Measurements from ENCODE around the gene RLBP1.
"Not testable (repeated sequence)": the region's sequence is repeated elsewhere in the genome, so short reads cannot be mapped to it uniquely, and the experiment has no call there.

RLBP1 gene

DNA sequence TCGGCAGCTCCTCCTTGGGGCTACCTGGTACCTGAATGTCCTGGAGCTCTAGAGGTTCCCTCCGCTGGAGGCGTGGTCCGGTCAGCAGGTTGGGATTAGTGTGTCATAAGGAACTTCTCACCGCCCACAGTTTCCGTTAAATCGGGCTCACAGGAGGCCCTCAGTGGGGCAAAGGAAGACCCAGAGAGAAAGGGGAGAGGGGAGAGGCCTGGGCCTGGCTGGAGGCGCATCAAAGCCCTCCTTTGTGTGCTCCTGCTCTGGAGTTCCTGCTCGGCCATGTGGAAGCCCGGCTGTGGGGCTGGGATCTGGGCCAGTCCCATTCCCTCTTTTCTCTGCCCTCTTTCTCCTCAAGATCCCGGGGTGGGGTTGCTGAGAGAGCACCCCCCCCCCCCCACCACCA lies at the start of gene RLBP1:
RLBP1 (minus strand) TSS at position 37 of the 400 bp plus-strand sequence. CDS start 2,604 bp downstream, outside the sequence.
- peak in 36 of 56 donors; percentile 6 to 70 (median 37) for DNase-seq

DNA sequence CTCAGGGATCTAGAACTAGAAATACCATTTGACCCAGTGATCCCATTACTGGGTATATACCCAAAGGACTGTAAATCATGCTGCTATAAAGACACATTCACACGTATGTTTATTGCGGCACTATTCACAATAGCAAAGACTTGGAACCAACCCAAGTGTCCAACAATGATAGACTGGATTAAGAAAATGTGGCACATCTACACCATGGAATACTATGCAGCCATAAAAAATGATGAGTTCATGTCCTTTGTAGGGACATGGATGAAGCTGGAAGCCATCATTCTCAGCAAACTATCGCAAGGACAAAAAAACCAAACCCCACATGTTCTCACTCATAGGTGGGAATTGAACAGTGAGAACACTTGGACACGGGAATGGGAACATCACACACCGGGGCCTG lies 28.8 kb upstream of the RLBP1 start:
- DNase-seq: not testable (repeated sequence)

DNA sequence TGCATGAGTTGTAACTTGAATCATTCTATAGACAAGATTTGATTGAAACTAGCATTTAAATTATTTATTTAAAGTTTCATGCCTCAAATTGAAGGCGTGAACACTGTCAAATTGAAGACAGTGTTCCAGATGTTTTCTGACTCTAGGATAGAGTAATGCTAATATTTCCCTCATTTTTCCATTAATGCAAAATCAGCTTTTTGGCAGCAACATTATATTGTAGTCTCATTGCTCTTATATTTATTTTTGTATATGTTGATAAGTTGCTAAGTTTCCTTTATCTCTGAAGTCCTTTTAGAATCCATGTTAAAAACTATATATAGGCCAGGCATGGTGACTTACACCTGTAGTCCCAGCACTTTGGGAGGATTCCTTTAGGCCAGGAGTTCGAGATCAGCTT lies 27.2 kb upstream of the RLBP1 start:
- DNase-seq: no peak

DNA sequence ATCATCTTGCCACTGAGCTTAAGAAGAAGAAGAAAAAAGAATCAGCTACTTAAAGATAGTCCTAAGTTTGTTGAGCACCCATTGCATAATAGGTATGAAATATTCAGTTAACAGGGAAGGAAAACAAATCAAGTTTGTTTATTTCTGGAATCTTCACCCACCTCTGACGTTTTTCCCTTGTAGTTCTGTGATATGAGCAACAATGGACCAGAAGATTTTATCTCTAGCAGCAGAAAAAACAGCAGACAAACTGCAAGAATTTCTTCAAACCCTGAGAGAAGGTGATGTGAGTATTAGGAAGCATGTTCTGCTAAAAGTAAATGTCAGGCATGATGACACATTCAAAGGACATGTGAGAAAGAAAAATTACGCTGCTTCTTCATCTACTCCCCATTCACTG lies 26.1 kb upstream of the RLBP1 start:
- DNase-seq: no peak

DNA sequence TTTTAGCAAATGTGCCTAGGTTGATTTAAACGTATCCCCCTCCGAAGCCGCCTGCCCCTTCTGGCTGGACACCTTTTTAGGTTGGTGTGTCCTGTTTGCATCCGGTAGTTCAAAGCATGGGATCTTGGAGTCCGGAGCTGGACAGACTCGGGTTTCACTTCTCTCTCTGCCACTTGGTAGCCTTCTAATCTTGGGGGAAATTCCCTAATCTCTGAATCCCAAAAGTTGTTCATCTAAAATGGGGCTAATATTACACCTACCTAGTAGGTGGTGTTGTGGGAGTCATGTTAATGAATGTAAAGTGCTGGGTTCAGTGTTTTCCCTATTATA lies 23.2 kb upstream of the RLBP1 start:
- no peak for DNase-seq

DNA sequence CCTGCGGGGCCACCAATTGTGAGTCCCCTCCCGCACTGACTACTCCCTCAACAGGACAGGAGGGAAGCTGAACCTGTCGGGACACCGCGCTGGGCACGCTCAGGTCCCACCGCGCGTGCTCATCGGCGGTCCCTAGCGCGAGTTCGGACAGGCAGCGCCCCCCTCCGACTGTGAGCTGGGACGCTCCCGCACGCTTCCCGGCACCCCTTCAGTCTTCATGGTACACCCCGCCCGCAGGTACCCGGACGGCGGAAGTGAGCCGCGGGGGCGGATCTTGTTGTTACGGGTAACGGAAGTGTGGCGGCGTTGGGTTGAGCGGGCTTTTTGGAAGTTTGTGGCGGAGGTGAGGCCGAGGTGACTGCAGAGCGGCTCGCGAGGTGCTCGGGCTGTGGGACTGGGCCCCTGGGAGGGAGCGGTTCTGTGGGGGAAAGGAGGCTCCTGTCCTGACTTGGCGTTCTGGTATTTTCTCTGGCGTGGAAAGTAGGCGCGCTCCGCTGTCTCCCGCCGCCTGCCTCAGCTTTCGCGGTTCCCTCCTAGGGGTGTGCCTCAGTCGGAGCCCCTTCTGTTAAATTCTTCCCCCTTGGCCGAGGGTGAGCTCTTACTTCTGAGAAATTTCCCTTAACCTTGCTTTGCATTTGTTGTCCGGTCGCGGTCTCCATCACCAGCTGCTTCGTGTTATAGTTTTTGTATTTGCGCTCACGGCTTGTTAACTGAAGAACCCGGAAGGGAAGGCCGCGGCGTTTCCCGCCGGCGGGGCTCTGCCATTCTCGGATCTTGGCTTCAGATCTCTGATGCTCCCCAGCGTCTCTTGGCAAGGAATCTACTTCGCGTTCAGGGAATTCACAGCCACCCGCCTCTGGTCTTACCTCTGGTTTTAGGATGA lies 22.6 kb upstream of the RLBP1 start, which contains the start of gene FANCI:
FANCI (plus strand) TSS at position 289 of the 883 bp plus-strand sequence. CDS start 3,669 bp downstream, outside the sequence.
- peak; percentile 53 to 95 (median 86) for DNase-seq

DNA sequence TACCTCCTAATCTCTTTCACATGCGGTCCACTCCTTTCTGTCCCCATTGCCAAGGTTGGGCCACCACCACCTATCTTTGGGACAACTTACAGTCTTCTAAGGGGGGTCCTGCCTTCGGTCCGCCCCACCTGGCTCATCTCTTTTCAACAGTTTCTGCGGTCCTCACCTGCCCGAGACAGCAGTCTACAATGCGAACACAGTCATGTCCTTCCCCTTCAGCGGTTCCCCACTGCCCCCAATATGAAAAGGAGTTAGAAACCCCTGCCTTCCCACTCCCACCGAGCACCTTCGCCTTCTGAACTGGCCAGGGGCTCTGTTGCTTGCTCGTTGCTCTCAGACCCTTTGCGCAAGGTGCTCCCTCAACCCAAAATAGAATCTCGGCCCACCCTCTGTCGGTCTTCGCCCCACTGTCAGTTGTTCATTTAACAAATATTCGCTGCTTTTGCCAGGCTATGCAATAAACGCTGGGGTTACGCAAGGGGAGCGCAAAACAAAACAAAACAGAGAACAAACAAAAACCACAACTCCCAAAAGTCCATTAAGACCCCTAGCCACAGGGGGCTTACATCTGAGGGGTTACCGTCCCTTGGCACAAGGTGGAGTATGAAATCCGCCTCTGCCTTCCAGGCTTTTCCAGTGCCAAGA lies 21.8 kb upstream of the RLBP1 start:
- no peak for DNase-seq

DNA sequence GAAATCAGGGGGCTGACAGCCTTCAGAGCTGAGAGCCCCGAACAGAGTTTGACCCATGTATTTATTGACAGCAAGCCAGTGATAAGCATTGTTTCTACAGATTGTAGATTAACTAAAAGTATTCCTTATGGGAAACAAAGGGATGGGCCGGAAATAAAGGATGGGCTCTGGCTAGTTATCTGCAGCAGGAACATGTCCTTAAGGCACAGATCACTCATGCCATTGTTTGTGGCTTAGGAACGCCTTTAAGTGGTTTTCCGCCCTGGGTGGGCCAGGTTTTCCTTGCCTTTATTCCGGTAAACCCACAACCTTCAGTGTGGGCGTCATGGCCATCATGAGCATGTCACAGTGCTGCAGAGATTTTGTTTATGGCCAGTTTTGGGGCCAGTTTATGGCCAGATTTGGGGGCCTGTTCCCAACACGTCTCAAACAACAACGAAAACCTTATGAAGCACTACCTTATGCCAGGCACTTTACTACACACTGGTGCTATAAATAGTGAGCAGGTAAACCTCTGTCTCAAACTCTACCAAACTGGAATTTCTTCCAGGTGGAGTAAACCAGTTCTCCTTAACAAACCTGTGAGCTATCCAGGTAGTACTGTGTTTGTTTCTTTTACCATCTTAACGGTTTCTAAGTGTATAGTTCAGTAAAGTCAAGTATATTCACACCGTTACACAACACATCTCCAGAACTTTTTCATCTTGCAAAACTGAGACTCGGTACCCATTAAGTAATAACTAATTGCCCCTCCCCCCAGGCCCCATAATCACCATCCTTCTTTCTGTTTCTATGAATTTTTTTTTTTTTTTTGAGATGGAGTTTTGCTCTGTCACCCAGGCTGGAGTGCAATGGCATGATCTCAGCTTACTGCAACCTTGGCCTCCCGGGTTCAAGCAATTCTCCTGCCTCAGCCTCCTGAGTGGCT lies 18.8 kb upstream of the RLBP1 start:
- DNase-seq: not testable (repeated sequence)

DNA sequence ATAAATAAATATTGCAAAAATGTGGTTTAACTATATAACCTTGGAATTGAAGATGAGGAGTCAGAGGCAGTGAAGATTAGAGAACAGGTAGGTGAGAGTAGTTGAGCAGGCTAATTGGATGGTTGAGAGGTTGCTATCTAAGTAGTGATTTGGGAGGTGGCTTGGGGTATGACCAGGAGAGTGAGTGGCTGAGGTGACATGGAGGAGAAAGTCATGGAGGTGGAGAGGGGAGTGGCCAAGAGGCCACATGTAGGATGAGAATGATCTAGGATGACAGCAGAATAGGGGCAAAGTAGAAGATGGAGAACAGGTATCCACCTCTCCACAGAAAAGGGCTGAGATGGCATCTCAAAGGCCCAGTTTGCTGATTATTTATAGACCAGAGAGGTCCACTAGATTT lies 10.5 kb upstream of the RLBP1 start:
- no peak for DNase-seq

DNA sequence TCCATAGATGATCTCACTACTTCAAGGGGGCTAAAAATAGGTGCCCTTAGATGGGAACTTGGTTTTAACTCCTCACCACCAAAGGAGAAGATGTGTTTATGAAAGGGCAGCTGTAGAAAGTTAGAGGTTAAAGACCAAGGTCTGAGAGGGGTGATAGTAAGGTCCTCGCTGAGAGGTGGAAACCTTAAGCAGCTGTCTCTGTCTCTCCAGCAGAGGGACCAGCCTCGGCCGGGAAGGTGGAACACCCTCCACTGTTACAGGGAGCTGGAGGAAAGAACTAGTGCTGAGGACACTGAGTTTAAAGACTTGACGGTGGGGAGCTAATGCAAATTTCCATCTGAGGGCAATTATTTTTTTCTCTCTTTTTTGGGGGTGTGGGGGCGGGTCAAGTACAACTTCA lies 8.9 kb upstream of the RLBP1 start:
- no peak for DNase-seq

DNA sequence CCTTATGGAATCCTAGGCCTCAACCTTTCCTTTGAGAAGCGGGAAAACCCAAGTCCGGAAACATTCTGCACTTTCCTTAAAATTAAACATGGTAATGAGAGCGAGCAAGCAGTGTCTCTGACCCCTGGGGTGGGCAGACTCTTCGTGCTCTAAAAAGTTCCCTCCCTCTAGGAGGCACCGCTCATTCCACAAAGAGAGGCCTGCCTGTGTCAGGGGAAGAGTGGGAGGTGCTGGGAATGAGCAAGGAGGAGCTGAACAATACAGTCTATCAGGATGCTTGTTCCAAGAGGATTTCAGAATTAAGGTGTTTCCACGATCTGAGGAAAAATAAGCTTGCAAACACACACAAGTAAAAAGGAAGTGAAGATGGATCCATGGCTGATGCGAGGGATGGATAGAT lies 6.0 kb upstream of the RLBP1 start:
- no peak for DNase-seq

DNA sequence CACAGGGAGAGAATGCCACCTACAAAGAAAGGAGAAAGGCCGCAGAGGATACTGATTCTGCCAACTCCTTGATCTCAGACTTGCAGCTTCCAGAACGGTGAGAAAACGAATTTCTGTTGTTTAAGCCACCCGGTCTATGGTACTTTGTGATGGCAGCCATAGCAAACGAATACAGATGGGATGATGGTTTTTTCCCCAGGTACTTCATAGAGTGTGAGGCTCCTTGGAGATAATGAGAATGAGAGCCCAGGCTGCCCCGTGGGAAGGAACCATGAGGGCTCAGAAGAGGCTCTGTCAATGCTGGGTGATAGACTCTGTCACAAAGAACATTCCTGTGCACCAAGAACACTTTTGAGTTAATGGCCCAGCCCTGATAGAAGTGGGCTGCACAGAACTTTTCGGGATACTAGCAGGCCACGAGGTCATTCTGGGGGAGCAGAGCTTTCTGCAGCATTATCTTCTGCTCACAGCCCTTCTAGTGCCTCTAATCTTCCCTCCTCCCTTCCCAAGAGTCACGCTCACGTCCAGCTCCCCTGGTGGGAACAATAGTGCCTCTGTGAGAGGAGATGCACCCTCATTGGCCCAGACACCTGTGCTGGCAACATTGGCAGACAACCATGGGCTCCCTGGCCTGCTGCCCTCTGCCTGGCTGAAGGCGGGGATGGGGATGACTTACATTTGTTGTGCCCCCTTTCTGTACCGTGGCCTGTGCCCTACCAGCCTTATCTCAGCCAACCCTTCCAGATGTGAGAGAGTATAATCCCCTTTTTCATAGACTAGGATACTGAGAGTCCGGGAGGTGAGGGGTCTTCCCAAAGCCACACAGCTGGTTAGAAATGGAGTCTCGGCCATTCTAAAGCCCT lies 5.2 kb upstream of the RLBP1 start:
- peak in 1 of 56 donors; percentile 23 for DNase-seq

DNA sequence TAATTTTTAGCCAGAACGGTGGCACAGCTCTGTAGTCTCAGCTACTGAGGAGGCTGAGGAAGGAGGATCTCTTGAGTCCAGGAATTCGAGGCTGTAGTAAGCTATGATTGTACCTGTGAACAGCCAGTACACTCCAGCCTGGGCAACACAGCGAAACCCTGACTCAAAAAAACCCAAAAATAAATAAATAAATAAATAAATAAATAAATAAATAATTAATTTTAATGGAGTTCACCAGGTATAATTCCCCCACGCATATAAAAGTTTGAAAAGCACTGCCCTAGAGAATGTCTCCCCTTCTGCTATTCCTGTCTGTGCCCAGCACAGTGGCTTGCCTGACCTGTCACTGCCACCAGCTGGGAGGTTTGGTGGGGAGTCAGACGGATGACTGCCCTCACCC lies 4.2 kb upstream of the RLBP1 start:
- no peak for DNase-seq

DNA sequence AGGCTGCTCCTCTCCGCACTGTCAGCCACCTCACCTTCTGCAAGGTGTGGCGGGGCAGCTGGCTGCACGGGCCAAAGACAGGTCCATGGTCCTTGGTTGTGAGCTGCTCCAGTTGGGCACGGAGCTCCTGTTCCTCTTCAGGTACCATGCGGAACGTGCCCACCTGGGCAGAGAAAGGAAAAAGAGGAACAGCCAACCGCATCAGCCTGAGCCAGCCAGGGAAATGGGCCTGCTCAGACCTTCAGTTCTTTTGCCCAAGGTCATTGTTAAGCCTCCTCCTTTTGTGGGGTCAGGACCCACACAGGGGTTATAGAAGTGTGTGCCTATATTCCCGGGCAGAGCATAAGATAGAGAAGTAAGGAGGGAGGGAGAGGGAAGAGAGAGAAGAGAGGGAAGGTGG lies 2.8 kb downstream of the RLBP1 start:
- DNase-seq: no peak

DNA sequence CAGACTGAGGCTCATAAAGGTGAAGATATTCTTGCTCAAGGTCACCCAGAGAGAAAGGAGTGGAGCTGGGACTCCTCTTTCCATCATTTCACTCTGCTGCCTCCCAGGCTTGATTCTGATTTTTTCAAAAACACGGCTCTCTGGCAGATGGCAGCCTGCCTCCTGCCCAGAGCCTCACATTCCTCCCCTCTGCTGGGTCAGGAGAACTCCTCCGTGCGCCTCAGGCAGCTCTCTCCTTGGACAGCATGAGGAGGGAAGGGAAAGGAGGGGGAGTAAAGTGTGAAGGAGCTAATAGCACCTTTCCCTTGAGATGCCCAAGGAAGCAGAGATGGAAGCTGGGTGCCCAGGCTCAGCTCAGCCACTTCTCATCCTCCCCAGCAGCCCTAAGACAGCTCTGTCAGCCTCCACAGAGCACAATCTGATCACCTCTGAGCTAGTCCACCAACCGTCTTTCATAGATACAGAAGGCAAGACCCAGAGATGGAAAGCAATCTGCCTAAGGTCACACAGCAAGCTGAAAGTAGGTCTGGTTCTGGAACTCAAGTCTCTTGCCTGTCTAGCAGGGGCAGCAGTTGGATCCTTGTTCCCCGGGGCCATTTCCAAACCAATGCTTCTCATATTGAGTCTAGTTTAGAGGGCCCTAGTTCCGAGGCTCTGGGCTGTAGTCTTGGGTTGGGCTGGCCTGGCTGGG lies 3.5 kb downstream of the RLBP1 start:
- DNase-seq: peak in 3 of 56 donors; percentile 12 to 32 (median 30)

DNA sequence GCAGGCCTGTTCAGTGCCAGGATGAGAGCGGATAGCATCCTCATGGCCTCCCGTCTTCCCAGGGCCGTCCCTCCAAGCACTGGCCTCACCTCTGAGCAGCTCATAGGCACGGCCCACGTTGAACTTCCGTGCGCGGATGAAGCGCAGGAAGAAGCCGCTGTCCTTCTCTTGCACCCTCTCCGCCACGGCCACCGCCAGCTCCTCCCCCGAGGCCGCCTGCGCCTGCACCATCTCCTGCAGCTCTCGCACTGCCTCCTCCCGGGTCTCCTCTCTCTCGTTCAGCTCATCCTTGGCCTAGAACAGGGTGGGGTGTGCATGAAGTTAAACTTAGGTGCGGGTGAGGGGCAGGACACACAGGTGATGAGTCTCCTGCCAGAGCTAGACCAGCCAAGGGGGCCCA lies 4.3 kb downstream of the RLBP1 start:
- no peak for DNase-seq

DNA sequence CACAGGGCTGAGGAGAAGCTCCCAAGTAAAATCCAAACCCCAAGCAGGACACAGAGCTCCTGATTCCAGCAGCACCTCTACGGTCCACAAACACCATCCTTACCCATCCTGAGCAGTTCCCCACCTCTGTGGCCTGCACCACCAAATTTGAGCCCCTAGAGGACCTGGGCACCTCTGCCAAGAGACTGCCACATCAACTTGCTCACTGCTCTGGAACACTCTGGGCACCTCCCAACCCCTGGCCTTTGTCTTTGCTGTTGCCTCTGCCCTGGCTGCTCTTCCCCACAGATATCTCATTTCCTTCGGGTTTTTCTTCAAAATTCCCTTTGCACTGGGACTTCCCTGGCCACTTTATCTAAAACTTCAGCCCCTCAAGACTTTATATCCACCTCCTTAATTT lies 5.8 kb downstream of the RLBP1 start:
- no peak for DNase-seq

DNA sequence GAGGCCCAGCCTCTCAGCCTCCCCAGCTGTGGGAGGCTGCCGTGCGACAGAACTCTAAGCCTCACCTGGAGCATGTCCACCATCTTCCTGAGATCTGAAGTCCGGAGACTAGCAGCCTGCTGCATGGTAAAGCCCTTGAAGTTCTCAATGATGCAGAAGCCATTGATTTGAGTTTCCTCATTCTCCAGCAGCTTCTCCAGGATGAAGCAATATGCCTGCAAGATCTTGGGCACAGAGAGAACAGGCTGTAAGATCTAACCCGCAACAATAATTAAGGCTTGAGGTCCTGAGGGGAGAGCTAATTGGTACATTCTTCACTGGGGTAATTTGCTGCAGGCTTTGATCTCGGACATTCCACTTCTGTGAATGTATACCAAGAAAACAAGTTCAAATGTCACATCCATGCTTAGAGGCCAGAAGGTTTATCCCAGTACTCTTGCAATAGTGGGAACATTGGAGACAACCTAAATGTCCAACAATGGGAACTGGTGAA lies 9.7 kb downstream of the RLBP1 start:
- no peak for DNase-seq

DNA sequence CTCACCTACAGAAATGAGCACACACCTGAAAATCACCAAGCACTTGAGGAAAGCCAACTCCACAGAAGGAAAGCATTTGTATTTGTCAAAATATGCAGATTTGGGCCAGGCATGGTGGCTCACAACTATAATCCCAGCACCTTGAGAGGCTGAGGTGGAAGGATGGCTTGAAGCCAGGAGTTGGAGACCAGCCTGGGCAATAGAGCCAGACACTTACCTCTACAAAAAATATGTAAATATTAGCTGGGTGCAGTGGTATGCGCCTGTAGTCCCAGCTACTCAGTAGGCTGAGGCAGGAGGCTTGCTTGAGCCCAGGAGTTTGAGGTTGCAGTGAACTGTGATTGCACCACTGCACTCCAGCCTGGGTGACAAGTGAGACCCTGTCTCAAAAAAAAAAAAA lies 12.3 kb downstream of the RLBP1 start:
- DNase-seq: no peak

DNA sequence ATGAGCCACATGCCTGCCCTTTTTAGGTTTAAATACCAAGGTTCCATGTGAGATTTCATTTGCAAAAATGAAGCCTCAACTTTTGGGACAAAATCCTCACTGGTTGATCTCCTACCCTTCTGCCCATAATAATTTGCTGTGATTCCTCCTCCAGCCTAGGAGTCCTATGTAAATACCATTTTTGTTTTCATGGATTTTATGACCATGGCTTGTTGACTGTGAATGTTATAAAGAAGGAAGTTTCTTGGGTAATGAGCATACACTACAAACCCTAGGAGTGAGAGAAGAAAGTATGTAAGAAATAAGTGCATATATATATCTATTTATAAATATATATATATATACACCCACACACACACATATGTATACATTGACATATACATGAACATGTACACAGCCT lies 13.1 kb downstream of the RLBP1 start:
- no peak for DNase-seq

Data from amygdala (tissue), 56 donors.